SU-DHL-6 (cell line): ENCODE measurements around the gene KCNJ8.

ENCODE experiments used
- H2AFZ ChIP-seq: fragments of 200-600 bp; sonication (generic); 2 replicates; pipeline ENCODE4 v1.6.1; 2014; ENCODE audit warnings: low read depth, mild to moderate bottlenecking, moderate library complexity, mixed read lengths, antibody characterized with exemption, low read length; ENCODE audit not compliant: severe bottlenecking
- H3F3A ChIP-seq: fragments of 200-600 bp; shearing (Covaris generic); 2 replicates; pipeline ENCODE4 v1.6.0; 2016; ENCODE audit warnings: antibody characterized with exemption, mild to moderate bottlenecking; ENCODE audit not compliant: insufficient read depth
- H3K27ac ChIP-seq: fragments of 200-600 bp; sonication (generic); 2 replicates; pipeline ENCODE4 v1.5.1; 2016; ENCODE audit warnings: low read depth, mild to moderate bottlenecking, low read length, moderate library complexity, mixed read lengths
- H3K27me3 ChIP-seq: fragments of 200-600 bp; sonication (generic), shearing (Covaris generic); 2 replicates; pipeline ENCODE4 v1.6.0; 2014; ENCODE audit warnings: mild to moderate bottlenecking, low read length
- H3K36me3 ChIP-seq: fragments of 200-600 bp; sonication (generic); 2 replicates; pipeline ENCODE4 v1.6.1; 2014; ENCODE audit warnings: mild to moderate bottlenecking, low read length, mixed read lengths
- H3K4me2 ChIP-seq: fragments of 300-600, 200-600 bp; shearing (Covaris generic), sonication (generic); 2 replicates; pipeline ENCODE4 v1.6.0; 2014; ENCODE audit warnings: low read length, low read depth, mild to moderate bottlenecking; ENCODE audit not compliant: poor library complexity, severe bottlenecking
- H3K4me3 ChIP-seq: fragments of 200-600 bp; sonication (generic); 2 replicates; pipeline ENCODE4 v1.5.1; 2014; ENCODE audit warnings: antibody characterized with exemption, low read length, mild to moderate bottlenecking, mixed read lengths; ENCODE audit not compliant: insufficient read depth, poor library complexity, severe bottlenecking
- H3K79me2 ChIP-seq: fragments of 200-600 bp; sonication (generic); 2 replicates; pipeline ENCODE4 v1.6.1; 2014; ENCODE audit warnings: mild to moderate bottlenecking, low read length, moderate library complexity; ENCODE audit not compliant: insufficient read depth
- H3K9ac ChIP-seq: fragments of 200-600 bp; sonication (generic); 2 replicates; pipeline ENCODE4 v1.7.0; 2014; ENCODE audit warnings: mild to moderate bottlenecking, low read length
- H3K9me2 ChIP-seq: fragments of 200-600 bp; sonication (generic); replicated peaks from 2 replicates; pipeline ENCODE4 v1.6.1; 2014; ENCODE audit warnings: low read length; ENCODE audit not compliant: insufficient read depth
- H3K9me3 ChIP-seq: fragments of 200-600 bp; sonication (generic); 2 replicates; pipeline ENCODE4 v1.6.1; 2014; ENCODE audit warnings: low read length, mixed read lengths; ENCODE audit not compliant: insufficient read depth
- H4K20me1 ChIP-seq: fragments of 200-600 bp; sonication (generic); 2 replicates; pipeline ENCODE4 v1.6.1; 2014; ENCODE audit warnings: low read depth, mild to moderate bottlenecking, antibody characterized with exemption, low read length, moderate library complexity, mixed read lengths
- CTCF ChIP-seq: fragments of 200-600 bp; sonication (generic); IDR thresholded peaks from one replicate; pipeline ENCODE4 v1.5.1; 2017; ENCODE audit warnings: antibody characterized with exemption, mild to moderate bottlenecking, low read length, moderate library complexity; ENCODE audit not compliant: insufficient read depth, poor library complexity, severe bottlenecking
- EZH2phosphoT487 ChIP-seq: fragments of 200-600 bp; sonication (generic), shearing (Covaris generic); conservative IDR thresholded peaks from 2 replicates; pipeline ENCODE4 v1.6.1; 2018; ENCODE audit warnings: mild to moderate bottlenecking, antibody characterized with exemption, low read length, moderate library complexity, mixed read lengths

The KCNJ8 gene

GRCh38 chr12:21745258-21745657, 29.2 kb downstream of the KCNJ8 start:
- no peaks in the 10 kb centered on the region for H3K79me2 ChIP-seq
- no peaks in the 10 kb centered on the region for H3K36me3 ChIP-seq
- no peaks in the 10 kb centered on the region for H4K20me1 ChIP-seq
- TF ChIP-seq CTCF, result no peak
- H3K9me2 ChIP-seq, result no peaks in the 10 kb centered on the region
- no peak overlapping the region for H2AFZ ChIP-seq
- H3K27me3 ChIP-seq, result no peaks in the 10 kb centered on the region
- no peak overlapping the region for H3K9ac ChIP-seq
- no peak overlapping the region for H3K27ac ChIP-seq
- no peak overlapping the region for H3K4me3 ChIP-seq
- H3F3A ChIP-seq, result no peaks in the 10 kb centered on the region
- no peak overlapping the region for H3K4me2 ChIP-seq
- H3K9me3 ChIP-seq, result no peaks in the 10 kb centered on the region

GRCh38 chr12:21731144-21731543, 43.4 kb downstream of the KCNJ8 start:
- Histone ChIP-seq H4K20me1 (no peaks in the 10 kb centered on the region; the same call in 1 of the 2 replicates), H3K79me2 (no peaks in the 10 kb centered on the region), H3K4me3 (no peak overlapping the region), H3F3A (no peaks in the 10 kb centered on the region), H3K9me2 (no peaks in the 10 kb centered on the region), H3K27ac (no peak overlapping the region), H3K4me2 (no peak overlapping the region), H3K9ac (no peak overlapping the region), H2AFZ (no peak overlapping the region), H3K36me3 (no peaks in the 10 kb centered on the region), H3K9me3 (no peaks in the 10 kb centered on the region), H3K27me3 (no peaks in the 10 kb centered on the region)
- TF ChIP-seq EZH2phosphoT487 (no peak), CTCF (no peak)

GRCh38 chr12:21725731-21726130, 48.8 kb downstream of the KCNJ8 start:
- Histone ChIP-seq H3K79me2 (no peaks in the 10 kb centered on the region), H4K20me1 (no peaks in the 10 kb centered on the region; the same call in 1 of the 2 replicates), H3F3A (no peaks in the 10 kb centered on the region), H3K9ac (no peak overlapping the region), H3K9me2 (no peaks in the 10 kb centered on the region), H3K4me3 (no peak overlapping the region), H3K27me3 (no peaks in the 10 kb centered on the region), H2AFZ (no peak overlapping the region), H3K9me3 (no peaks in the 10 kb centered on the region), H3K36me3 (no peaks in the 10 kb centered on the region), H3K27ac (no peak overlapping the region), H3K4me2 (no peak overlapping the region)
- TF ChIP-seq EZH2phosphoT487, result no peak
- TF ChIP-seq CTCF, result no peak
